Brain pericyte (primary cell): ENCODE data around the gene CDC42SE2.

ENCODE experiments used
- DNase-seq: peaks from one replicate; pipeline ENCODE4 v3.0.0-alpha.2; 2012; ENCODE audit warnings: low read depth, low spot score

Gene CDC42SE2

GRCh38 chr5:131263648-131264450 lies at the start of gene CDC42SE2:
TSS of gene CDC42SE2 (plus strand) at chr5:131264053. CDS start at chr5:131359494, 95,441 bp downstream.
- peak; percentile 21 for DNase-seq

- no peak for DNase-seq
Measured at GRCh38 chr5:131214609-131215227, 49.1 kb upstream of the CDC42SE2 start.

- no peak for DNase-seq
Measured at GRCh38 chr5:131217791-131218190, 46.1 kb upstream of the CDC42SE2 start.

- no peak for DNase-seq
Measured at GRCh38 chr5:131218392-131218791, 45.5 kb upstream of the CDC42SE2 start.

- no peak for DNase-seq
Measured at GRCh38 chr5:131220566-131220965, 43.3 kb upstream of the CDC42SE2 start.

- DNase-seq: no peak
Measured at GRCh38 chr5:131221008-131221703, 42.7 kb upstream of the CDC42SE2 start.

- no peak for DNase-seq
Measured at GRCh38 chr5:131221888-131222287, 42.0 kb upstream of the CDC42SE2 start.

- DNase-seq: no peak
Measured at GRCh38 chr5:131222731-131223130, 41.1 kb upstream of the CDC42SE2 start.

- DNase-seq: no peak
Measured at GRCh38 chr5:131223751-131224386, 40.0 kb upstream of the CDC42SE2 start.

GRCh38 chr5:131224387-131225201 lies 39.3 kb upstream of the CDC42SE2 start:
- no peak for DNase-seq

- no peak for DNase-seq
Measured at GRCh38 chr5:131225282-131225974, 38.4 kb upstream of the CDC42SE2 start.

- no peak for DNase-seq
Measured at GRCh38 chr5:131226899-131227298, 37.0 kb upstream of the CDC42SE2 start.

GRCh38 chr5:131228646-131229045 lies 35.2 kb upstream of the CDC42SE2 start:
- DNase-seq: no peak

GRCh38 chr5:131229623-131230022 lies 34.2 kb upstream of the CDC42SE2 start:
- no peak for DNase-seq

- no peak for DNase-seq
Measured at GRCh38 chr5:131230406-131230805, 33.4 kb upstream of the CDC42SE2 start.

- DNase-seq: no peak
Measured at GRCh38 chr5:131239686-131240085, 24.2 kb upstream of the CDC42SE2 start.

- DNase-seq: no peak
Measured at GRCh38 chr5:131242728-131243255, 21.1 kb upstream of the CDC42SE2 start.

- no peak for DNase-seq
Measured at GRCh38 chr5:131245312-131245711, 18.5 kb upstream of the CDC42SE2 start.

- no peak for DNase-seq
Measured at GRCh38 chr5:131245948-131246347, 17.9 kb upstream of the CDC42SE2 start.

- no peak for DNase-seq
Measured at GRCh38 chr5:131246504-131246903, 17.3 kb upstream of the CDC42SE2 start.
